B cell (primary cell): ENCODE data around the gene ZNF638.

Experiments used
- EZH2 ChIP-seq: IDR thresholded peaks from 2 replicates; pipeline ENCODE4 v1.6.1; 2012; ENCODE audit warnings: borderline replicate concordance, low read depth, mild to moderate bottlenecking, moderate library complexity, low read length; ENCODE audit not compliant: insufficient read depth, poor library complexity, severe bottlenecking
- TF ChIP-seq, protein P1 (sequence below): fragments of 200-600 bp; IDR thresholded peaks from one replicate; pipeline ENCODE4 v1.8.0; 2022; ENCODE audit warnings: antibody characterized with exemption, mild to moderate bottlenecking

DNA sequence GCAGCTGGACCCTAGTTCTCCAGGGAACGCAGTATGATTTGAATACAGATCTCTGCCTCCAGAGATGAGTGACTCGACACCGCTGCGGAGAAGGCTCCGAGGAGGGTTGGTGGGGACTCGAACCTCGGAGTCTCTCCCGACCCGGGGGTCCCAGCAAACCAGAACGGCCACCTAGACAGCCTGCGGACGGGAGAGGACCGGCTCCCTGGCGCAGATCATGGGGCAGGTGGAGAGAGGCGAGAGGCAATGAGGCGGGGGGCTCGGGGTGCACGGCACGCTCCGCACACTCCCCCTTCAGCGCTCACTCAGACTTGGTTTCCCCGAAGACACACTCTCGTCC is 134.3 kb downstream of the ZNF638 start:
- TF ChIP-seq, protein P1, sequence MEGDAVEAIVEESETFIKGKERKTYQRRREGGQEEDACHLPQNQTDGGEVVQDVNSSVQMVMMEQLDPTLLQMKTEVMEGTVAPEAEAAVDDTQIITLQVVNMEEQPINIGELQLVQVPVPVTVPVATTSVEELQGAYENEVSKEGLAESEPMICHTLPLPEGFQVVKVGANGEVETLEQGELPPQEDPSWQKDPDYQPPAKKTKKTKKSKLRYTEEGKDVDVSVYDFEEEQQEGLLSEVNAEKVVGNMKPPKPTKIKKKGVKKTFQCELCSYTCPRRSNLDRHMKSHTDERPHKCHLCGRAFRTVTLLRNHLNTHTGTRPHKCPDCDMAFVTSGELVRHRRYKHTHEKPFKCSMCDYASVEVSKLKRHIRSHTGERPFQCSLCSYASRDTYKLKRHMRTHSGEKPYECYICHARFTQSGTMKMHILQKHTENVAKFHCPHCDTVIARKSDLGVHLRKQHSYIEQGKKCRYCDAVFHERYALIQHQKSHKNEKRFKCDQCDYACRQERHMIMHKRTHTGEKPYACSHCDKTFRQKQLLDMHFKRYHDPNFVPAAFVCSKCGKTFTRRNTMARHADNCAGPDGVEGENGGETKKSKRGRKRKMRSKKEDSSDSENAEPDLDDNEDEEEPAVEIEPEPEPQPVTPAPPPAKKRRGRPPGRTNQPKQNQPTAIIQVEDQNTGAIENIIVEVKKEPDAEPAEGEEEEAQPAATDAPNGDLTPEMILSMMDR: no peak
- TF ChIP-seq EZH2: no peak
